SKM-1 treated with dmso at 0.1 percent for 144 hours (cell line): ENCODE measurements around the gene FOXF1.

Experiments
- DNase-seq: peaks from one replicate; lab custom pipeline; 2025; ENCODE audit not compliant: unreplicated experiment; lab: John Stamatoyannopoulos, UW

The FOXF1 gene

DNA sequence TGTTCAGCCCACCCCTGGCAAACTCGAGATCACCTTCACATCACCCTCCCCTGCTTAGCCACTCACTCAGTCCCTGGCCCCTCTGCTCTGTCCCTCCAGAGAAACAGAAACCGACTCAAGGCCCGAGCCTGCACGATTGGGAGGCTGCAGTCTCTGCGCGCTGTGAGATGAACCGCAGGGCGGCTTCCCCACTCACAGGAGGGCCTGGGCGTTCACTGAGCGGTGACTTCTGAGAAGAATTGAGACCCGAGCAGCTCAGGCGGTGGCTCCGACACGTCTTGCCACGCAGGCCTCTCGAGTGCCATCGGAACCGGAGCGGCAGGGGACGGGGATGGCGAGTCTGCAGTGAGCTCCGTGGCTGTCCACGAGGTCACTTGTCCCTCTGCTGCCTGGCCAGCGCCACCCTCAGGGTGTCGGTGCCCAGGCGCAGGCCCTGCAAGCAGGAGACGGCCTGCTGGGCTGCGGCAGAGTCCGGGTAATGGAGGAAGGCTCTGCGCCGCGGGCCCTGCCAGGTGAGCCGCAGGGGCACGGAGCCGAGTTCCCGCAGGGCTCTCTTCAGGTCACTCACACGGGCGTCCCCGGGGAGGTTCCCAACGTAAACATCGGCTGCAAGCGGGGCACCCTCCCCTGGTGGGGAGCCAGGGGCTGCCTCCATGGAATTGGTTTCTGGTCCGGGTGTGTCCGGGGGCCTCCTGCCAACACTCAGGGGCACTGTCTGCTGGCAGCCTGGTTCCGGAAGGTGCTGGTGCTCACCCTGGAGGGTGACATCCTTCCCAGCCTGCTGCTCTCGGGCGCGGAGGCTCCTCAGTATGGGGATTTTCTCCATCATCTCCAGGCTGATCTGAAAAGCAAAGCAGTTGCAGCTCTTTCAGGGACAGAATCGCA lies 21.6 kb downstream of the FOXF1 start:
- DNase-seq: no peak

DNA sequence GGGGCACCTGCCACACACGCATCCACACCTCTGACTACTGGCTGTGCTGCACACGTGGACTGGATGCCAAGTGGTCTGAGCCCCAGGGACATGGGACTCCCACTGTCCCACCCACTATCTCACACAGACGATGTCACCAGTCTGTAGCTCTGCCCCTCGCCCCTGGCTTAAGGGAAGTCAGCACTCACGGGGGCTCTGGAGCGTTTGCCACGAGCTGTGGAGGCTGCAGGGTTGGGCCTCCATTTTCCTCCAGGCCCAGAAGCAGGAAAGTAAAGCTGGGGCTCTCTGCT lies 22.1 kb downstream of the FOXF1 start:
- DNase-seq: no peak

- DNase-seq: no peak
Observed at GRCh38 chr16:86533076-86533475, 22.7 kb downstream of the FOXF1 start.

GRCh38 chr16:86533767-86534351 lies 23.5 kb downstream of the FOXF1 start:
- no peak for DNase-seq

DNA sequence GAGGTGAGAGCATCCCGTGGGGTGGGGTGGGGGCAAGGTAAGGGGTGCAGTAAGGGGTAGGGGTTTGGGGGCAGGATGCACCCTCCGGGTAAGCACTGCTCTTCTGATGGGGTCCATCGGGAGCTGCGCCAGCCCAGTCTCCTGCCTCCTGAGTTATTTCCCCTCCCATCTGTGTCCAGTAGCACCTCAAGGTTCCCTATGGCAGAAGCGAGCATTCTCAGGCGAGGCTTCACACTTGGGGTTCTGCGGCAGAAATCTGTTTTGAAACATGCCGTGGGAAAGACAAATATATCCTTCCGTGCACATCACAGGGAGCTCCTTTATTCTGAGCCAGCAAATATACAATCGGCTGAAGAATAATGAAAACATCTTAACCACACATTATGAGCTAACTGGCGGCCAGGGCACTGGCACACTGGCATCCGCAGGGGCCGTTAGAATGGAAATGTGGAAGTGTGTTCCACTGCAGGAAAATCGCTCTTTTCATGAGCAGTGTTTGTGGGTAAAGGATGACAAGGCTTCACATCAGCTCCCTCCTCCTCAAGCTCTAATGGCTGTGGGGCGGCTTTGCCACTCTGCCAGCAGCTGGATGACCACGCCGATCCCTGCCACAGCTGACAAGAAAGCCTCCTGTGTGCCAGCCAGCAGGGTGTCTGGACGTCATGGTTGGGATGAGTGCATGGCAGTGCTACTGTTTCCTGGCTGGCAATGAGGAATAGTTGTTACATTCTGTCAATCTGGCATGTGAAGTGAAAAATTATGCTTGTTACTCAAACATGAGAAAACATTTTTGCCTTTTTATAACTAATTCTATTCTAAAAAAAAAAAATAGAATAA lies 24.7 kb downstream of the FOXF1 start:
- DNase-seq: no peak

DNA sequence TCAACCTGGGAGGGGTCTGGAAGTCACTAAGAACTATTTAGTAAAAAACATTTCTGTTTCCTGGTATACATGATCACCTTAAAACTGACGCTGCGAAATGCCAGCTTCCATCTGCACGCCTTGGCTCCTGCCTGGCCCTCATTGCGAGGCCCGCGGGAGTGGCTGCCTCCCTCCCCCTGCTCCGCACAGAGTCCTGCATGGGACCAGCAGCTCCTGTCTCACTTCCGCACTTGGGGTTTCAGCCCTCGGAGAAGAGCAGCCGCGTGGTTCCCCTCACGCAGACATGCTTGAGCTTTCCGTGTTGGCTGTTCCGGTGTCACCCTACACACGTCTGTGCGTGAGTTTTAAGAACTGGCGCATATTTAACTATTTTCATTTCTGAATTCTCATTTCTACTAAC lies 26.3 kb downstream of the FOXF1 start:
- DNase-seq: no peak

- no peak for DNase-seq
Observed at GRCh38 chr16:86537486-86537885, 27.2 kb downstream of the FOXF1 start.

DNA sequence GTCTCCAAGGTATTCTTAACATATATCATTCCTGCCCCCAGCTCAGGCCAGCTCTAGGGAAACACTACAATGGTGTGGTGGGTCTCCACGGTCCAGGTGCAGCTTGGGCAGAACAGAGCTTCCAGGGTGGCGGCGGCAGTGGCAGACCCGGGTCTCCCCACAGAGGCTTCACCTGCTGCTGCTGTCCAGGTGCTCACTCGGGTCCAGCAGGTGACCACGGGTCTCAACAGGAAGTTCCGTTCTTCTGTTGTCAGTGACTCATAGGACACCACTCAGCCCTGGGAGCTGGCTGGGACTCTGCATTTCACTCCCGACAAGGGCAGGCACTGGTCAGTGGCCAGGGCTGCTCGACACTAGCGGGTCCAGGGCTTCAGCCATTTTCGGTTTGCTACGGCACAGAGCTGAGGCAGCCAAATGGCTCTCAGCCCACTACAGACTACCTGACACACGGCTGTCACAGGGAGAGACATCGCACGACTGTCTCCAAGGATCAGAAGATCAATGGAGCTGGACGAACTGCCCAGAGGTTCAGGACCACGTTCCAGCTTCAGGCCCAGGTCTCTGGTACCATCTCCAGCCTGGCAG lies 28.0 kb downstream of the FOXF1 start:
- DNase-seq: no peak

GRCh38 chr16:86540894-86541293 lies 30.6 kb downstream of the FOXF1 start:
- no peak for DNase-seq

- no peak for DNase-seq
Observed at GRCh38 chr16:86541560-86541959, 31.2 kb downstream of the FOXF1 start.

DNA sequence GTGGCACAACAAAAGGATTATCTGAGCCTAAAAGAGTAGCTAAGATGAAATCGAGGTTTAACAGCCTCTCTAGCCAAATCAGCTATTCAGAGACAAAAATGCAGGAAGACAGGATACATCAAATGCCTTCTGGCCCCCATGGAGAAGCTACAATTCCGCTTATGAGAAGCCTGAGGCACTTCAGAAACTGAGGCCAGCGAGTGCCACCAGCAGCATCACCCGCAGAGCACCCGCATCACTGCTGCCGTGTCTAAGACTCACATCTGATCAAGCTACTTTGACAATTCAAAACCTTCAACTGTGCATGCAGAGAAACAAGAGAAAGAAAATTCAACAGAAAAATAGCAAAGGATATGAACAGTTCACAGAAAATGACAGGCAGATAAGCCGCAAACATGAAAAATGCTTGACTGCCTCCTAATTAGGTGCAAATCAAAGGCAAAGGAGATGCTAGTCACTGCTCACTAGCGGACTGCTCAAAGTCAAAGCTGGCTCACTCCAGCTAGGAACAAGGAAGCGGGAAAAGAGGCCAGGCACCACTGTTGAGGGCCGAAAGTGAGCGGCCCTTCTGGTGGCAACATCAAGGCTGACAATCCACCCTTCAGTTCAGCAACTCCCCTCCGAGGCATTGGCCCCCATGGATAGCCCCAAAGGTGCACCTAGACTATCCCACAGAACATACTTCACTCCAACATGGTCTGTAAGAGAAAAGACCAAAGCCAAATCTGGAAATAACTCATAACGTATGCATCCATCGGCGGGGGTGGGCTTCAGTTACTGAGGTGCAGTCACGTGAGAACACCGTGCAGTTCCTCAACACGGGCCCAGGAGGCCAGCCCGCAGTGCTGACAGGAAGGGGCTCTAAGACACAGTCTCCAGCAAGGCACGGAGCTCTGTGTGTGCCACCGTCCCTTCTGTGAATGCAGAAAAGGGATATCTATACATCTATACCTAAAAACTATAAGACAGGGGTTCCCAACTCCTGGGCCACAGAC lies 32.7 kb downstream of the FOXF1 start:
- no peak for DNase-seq

DNA sequence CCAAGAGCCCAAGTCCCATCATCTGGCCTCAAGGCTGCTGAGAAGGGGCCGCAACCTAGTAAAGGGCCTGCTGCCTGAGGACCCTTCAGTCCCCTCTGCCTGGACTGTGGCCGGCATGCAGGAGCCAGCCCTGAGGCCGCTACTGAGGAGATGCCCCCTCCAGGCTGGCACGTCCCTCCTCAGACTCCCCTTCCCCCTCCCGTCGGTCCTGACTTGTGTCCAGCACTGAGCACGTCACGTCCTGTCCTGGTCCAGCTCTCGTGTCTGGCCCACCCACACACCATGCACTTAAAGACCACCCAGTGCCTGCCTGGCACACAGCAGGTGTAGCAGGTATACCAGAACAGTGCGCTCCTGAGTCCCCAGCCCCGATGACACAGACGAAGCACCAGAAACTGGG lies 35.2 kb downstream of the FOXF1 start:
- DNase-seq: no peak

DNA sequence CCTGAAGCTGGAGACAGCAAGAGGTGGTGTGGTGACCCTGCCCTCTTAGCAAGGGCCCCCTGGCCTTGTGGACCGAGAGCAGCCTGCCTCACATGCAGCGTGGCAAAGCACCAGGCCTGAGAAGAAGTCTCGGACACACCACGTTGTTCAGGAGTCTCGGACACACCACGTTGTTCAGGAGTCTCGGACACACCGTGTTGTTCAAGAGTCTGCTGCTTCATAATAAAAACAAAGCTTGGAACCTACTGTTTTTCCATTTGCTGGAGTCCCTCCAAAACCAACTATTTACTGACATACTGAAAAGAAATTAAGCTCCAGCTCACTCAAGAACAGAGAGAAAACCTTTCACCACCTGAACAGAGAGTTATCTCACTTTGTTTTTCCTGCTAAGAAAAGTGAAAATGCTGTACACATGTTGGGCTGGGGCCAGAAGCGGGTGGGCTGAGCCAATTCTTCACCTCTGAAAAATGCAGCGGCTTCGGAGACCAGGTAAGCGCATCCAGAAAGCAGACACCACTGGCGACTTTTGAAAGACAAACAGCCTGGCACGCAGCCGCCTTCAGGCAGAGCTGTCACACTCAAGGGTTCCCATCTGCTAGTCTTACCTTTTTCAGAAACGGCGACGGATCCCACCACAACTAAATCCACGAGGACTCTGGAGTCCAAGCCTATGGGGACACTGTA lies 35.8 kb downstream of the FOXF1 start:
- no peak for DNase-seq

DNA sequence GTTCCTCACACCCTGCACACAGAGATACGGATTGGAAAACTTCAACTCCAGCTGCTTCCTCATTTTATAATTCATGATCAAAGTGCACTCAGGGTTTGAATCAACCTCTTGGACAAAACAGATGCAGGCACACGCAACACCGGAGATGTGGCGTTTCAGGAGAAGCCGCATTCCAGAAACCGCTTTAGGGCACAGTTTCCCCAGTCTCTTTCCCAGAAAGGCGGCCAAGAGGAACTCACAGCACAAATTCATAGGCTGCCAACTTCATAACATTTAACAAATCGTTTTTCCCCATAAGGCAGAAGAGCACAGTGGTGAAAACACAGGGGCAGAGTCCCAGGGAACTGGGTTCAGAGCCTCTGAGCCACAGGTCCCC lies 36.3 kb downstream of the FOXF1 start:
- no peak for DNase-seq

DNA sequence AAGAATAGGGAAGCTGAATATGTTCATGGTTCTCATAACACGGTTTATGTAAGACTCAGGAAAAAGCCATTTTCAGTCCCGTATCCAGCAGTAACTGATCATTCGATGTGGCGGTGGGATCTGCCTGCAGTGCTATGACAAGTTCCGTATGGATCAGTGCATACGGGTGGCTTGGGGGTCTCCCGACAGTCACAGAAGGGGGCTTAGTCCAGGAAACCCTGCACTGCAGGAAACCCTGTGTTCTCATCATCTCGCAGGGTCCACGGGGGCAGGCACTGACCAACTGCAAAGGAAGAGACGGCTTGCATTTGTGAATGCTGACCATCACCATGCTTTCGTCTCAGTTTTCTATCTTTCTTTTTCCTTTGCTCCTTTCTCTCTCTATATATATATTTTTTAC lies 37.0 kb downstream of the FOXF1 start:
- no peak for DNase-seq

- DNase-seq: no peak
Observed at GRCh38 chr16:86549076-86549892, 39.0 kb downstream of the FOXF1 start.

GRCh38 chr16:86549893-86550190 lies 39.5 kb downstream of the FOXF1 start:
- DNase-seq: no peak

DNA sequence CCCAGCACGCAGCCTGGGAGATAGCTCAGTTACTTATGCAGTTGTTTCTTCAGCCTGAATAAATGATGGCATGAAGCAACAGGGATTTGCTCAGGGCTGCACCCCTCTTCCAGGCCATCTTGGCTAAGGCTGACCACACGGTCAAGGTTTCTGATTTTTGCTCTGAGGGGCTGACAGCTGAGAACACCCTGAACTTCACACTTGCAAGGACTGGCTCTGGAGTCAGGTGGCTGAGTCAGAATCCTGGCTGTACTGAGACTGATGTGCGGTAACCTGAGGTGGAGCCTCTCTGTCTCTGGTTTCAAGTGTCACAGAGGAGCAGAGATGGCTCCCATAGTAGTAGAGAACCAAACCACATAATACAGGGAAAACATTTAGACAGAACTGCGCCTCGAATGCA lies 40.0 kb downstream of the FOXF1 start:
- DNase-seq: no peak

- DNase-seq: no peak
Observed at GRCh38 chr16:86553356-86553755, 43.0 kb downstream of the FOXF1 start.

- no peak for DNase-seq
Observed at GRCh38 chr16:86554599-86554916, 44.2 kb downstream of the FOXF1 start.
